ENCODE results near the gene AP3M1.
"Not testable (repeated sequence)": the region's sequence is repeated elsewhere in the genome, so short reads cannot be mapped to it uniquely, and the experiment has no call there.

Gene AP3M1, protein sequence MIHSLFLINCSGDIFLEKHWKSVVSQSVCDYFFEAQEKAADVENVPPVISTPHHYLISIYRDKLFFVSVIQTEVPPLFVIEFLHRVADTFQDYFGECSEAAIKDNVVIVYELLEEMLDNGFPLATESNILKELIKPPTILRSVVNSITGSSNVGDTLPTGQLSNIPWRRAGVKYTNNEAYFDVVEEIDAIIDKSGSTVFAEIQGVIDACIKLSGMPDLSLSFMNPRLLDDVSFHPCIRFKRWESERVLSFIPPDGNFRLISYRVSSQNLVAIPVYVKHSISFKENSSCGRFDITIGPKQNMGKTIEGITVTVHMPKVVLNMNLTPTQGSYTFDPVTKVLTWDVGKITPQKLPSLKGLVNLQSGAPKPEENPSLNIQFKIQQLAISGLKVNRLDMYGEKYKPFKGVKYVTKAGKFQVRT

DNA sequence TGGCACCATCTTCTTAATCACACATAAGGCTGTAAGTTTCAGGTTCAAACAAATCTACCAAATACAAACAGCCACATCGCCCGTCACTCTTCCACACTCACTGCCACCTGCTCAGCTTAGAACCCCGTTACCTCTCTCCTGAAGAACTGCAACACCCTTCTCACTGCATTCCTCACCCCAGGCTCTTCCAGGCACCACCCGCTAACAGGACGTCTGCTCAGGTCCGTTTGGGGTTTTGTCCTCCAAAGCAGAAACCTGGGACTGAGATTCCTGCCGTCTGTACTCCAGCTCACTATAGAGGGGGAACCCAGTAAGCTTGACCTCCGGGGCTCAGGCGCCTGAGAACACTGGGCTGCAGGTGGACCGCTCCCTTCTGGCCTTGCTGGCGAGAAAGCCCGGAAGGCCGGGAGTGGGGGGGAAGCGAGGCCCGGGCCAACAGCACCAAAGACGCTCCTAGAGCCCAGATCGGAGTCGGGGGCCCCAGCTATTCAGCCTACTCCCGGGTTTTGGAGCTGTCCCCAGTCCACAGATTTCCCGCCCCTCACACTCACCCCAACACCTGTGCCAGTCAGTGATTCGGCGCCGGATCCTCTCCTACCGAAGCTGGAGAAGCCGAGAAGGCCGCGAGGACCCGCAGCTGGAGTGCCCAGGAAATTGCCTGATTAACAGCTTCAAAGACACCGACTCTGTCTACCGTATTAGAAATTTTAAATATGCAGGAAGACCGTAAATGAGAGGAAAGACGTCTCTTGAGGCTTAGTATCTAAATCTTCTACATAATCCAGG is at the start of gene AP3M1:
AP3M1 (minus strand) TSS at position 625 of the 786 bp plus-strand sequence. CDS start 12,449 bp downstream, outside the sequence.
- DNase-seq (ENCODE audit: low read depth in 3 of 3), result peak; percentile 62 to 77 (median 77)

DNA sequence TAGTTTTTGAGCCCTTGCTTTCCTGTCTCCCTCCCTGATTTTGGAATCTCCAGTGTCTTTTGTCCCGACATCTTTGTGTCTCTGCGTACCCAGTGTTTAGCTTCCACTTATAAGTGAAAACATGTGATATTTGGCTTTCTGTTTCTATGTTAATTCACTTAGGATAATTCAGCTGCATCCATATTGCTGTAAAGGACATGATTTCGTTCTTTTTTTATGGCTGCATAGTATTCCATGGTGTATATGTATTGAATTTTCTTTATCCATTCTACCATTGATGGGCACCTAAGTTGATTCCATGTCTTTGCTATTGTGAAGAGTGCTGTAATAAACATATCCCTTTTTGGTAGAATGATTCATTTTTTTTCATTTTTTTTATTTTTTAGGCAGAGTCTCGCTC is 48.7 kb upstream of the AP3M1 start:
- no peak for DNase-seq (ENCODE audit: low read depth in 3 of 3)

DNA sequence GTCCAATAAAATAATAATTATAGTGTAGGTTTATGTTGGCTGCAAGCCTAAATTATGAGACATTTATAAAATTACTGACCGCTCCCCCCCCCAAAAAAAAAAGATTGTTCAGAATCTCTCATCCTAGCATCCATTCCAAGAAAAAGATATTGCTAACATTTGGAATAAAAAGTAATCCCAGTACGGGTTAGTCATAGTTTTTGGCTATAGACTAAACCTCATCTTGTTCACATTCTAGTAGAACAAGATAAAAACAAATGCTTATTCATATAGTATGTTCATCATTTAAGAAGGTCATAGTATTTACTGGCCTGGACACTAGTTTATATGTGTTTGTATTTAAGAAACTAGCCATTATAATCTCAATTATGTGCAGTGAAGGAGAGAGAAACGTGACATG is 44.4 kb upstream of the AP3M1 start:
- no peak for DNase-seq (ENCODE audit: low read depth in 3 of 3)

DNA sequence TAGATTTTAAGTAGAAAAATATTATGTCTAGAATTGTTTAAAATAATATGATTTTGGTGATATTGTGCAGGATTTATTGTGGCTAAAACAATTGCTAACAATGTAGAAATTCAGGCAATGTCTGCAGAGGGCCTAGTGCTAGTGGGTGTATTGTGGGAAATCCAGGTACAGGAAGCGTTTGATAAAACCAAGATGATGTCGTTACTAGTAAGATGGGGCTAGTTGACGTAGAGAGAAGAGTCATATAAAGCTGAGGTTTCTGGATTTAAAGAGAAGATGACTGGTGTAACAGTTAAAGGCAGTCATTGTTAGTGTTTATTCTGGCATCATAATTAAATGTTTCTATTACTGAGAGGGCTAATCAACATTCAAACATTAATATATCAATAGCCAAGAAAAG is 43.9 kb upstream of the AP3M1 start:
- DNase-seq (ENCODE audit: low read depth in 3 of 3), result no peak

DNA sequence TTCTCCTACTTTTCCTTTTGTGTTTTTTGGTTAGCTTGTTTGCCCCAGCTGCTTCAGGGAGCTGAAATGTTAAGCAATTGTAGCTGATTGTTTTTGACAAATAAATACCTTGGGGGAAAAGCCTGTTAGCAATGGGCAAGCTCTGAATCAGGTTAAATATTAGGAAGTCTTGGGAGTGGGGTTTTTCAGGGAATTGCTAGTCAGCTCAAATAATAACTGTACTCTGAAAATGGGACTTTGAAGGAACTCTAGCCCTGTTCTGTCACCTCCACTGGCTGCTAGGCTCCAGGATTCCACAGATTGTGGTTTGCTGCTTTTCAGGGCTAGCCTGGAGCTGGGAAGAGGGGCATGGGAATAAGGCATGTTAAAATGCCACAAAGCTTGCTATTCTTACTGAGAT is 39.9 kb upstream of the AP3M1 start:
- DNase-seq (ENCODE audit: low read depth in 3 of 3), result no peak

DNA sequence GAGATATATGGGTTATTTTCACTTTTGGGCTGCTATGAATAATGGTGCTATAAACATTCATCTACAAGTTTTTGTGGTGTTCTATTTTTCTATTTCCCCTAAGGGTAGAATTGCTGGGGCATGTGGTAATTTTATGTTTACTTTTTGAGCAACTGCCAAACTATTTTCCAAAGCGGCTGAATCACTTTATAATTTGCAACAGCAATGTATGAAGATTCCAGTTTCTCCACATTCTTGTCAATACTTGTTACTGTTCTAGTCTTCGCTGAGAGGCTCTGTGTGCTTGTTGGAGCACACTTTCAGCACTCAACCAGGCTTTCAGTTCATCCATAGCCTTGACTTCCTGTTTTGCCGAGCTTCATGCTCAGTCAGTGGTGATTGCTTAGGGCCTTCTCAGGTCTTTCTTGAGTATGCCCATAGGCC is 39.4 kb upstream of the AP3M1 start:
- DNase-seq (ENCODE audit: low read depth in 3 of 3), result no peak

DNA sequence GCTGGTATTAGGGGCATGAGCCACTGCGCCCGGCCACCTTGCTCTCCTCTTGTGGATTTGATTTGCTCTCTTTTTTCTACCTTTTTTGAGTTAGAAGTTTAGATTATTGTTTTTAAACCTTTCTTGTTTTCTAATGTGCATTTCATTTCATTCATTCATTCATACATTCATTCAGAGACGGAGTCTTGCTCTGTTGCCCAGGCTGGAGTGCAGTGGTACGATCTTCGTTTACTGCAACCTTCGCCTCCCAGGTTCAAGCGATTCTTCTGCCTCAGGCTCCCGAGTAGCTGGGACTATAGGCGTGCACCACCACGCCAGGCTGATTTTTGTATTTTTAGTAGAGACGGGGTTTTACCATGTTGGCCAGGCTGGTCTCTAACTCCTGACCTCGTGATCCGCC is 38.0 kb upstream of the AP3M1 start:
- not testable (repeated sequence) for DNase-seq (ENCODE audit: low read depth in 3 of 3)

DNA sequence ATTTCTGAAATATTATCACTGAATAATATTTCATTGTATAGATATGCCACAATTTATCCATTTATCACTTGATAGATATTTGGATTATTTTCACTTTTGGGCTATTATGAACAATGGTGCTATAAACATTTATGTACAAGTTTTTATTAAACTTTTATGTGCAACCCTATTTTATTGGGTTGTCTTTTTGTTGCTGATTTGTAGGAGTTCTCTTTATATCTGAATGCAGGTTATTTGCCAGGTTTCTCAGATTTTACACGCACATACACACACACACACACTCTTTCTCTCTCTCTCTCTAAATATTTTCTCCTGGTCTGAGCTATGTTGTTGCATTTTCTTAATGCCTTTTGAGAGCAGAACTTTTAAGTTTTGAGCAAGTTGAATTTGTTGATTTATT is 36.6 kb upstream of the AP3M1 start:
- DNase-seq (ENCODE audit: low read depth in 3 of 3), result no peak

DNA sequence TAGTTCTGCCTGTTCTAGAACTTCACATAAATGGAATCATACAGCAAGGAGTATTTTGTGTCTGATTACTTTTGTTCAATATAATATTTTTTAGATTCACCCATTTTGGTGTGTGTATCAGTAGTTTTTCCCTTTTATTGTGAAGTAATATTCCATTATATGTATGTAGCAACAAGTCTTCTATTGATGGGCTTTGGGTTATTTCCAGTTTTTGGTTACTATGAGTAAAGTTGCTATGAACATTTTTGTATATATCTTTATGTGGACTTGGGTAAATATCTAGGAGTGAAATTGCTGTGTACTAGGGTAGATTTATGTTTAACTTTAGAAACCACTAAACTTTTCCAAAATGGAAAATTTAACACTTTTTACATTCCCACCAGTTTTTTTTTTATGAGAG is 36.0 kb upstream of the AP3M1 start:
- no peak for DNase-seq (ENCODE audit: low read depth in 3 of 3)

DNA sequence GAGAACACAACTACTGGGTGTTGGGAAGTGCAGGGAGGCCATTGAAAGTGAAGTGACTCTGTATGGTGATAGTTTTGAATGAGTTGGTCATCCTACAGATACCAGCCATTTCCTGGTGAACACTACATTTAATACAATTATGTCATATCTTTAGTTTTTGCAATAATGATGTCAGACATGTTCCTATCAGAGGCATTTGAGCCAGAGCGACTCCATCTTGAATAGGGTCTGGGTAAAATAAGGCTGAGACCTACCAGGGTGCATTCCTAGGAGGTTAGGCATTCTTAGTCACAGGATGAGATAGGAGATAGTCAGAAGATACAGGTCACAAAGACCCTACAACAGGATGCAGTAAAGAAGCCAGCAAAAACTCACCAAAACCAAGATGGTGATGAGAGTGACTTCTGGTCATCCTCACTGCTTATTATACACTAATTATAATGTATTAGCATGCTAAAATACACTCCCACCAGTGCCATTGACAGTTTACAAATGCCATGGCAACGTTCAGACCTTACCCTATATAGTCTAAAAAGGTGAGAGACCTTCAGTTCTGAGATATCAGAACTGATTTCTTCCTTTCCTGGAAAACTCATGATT is 28.6 kb upstream of the AP3M1 start:
- no peak for DNase-seq (ENCODE audit: low read depth in 3 of 3)

DNA sequence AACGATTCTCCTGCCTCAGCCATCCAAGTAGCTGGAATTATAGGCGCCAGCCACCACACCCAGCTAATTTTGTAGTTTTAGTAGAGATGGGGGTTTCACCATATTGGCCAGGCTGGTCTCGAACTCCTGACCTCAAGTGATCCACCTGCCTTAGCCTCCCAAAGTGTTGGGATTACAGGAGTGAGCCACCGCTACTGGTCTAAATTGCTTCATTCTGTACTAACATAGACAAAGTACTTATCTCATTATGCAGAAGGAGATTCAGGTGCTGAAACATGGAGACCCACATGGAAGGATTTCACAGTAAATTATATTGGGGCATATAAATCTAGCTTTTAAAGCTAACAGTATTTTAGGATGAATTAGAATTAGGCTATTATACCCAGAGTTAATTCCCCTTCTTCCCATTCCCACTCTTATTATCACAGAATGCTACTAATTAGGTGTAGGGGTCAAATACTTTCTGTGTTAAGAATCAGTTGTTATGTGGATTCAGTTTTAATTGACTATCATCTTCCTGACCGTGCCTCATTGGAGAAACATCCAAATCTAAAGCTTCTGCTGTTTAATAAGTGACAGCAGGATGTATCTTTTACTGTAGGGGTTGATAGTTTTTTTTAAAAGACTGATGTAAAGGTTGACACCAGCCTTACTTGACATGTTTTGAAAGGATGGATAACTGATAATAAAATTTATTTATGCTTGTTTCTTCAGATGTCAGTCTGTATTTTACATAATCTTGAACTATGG is 27.6 kb upstream of the AP3M1 start:
- no peak for DNase-seq (ENCODE audit: low read depth in 3 of 3)

DNA sequence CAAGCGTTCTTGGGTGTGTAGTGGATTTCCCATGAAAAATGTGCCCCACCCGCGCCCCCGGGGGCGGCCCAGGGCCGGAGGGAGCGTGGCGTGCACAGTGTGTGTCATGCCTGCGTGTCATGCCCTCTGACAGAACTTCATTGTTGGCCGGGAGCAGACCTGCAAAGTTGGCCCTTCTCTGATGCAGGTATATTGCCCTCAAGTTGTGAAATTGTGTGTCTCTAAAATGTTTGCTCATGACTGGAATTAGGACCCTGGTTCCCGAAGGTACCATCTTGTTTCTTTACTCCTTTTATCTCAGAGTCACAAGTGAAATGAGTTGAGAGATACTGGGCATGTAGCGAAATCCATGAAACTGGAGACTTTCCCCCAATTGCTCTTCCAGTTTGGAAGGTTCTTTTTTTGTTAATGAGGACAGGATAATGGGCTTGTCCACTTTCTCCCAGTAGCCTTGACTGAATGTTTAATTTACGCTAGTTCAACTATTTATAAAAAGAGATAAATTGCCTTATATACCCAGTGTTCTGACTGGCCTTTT is 26.6 kb upstream of the AP3M1 start:
- peak; percentile 7 to 40 (median 30) for DNase-seq (ENCODE audit: low read depth in 3 of 3)

DNA sequence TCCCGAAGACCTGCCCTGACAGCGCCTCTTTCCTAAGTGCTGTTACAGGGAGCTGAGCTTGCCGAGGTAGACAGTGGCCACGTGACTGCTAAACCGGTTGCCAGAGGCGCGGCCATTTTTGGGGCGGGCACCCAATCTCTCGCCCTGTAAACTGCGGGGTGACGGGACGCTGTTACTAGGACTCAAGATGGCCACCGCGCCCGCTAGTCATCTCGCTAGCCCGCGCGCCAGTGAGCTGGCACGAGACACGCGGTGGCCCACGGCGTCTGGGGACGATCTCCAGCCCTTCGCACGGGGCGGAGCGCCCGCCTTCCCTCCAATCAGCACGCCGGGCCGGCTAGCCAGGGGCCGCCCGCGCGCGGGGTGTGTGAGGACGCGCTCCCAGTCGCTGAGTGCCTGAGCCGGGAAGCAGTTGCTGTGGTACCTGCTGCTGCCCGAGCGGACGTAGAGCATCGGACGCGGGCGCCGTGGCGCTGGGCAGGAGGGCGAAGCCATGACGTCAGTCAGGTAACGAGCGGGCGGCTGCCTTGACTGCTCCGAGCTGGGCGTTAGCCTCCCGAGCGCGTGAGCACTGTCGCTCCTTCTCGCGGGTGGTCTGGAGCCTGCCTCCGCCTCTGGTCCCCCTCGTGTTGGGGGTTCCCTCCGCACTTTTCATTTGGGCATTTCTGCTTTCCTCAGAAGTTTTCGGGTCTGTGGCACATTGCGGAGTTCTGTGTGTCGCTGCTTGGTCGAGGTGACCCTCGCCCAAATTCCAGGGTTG is 25.9 kb upstream of the AP3M1 start:
- DNase-seq (ENCODE audit: low read depth in 3 of 3), result peak; percentile 93 to 96 (median 94)

DNA sequence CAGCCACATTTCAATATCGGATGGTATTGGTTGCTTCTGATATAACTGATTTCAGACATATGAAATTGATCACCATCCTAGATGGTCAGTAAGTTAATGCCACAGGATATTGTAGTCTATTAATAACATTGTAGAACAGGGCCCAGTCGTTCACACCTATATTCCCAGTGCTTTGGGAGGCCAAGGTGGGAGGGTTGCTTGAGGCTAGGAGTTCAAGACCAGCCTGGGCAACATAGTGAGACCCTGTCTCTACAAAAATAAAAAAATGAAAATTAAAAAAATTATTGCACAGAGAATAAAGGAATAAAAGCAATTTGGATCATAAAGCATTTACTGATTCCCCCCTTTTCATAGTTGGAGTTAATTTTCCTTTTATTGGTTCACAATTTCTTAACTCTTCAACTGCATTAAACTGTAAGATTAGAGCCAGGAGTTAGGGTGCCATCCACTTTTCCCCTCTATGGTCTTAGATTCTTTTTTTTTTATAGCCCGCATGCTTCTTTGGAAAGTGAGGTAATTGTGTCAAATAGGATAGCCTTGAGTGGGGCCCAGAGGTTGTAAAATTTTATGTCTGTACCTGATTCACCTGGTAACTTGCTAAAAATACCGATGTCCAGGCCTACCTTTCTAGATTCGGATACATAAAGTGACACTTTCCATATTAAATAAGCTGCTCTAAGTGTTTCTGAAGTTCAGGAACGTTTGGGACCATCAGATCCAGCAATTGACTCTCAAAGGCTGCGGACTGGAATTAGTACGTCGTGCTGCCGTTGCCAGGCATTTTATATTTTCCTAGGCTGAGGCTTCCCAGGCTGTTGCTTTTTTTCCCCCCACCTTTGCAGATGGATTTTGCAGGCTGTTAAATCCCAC is 25.1 kb upstream of the AP3M1 start:
- no peak for DNase-seq (ENCODE audit: low read depth in 3 of 3)

DNA sequence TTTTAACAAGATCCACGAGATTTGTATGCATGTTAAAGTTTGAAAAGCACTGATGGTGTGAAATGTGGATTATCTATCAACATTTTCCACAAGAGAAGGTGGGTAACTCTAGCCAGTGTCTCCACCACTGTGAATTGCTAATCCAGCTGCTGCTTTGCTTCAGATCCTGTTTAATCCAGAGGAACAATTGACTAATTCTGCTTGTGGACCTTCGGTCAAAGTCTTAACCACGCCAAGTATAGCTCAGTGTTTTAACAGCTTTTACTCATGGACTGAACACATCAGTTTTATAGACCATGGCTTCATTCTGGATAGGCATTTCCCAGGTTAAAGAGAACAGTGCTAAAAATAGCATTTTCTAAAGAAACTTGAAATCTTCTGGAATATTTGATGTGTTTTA is 23.9 kb upstream of the AP3M1 start:
- no peak for DNase-seq (ENCODE audit: low read depth in 3 of 3)

DNA sequence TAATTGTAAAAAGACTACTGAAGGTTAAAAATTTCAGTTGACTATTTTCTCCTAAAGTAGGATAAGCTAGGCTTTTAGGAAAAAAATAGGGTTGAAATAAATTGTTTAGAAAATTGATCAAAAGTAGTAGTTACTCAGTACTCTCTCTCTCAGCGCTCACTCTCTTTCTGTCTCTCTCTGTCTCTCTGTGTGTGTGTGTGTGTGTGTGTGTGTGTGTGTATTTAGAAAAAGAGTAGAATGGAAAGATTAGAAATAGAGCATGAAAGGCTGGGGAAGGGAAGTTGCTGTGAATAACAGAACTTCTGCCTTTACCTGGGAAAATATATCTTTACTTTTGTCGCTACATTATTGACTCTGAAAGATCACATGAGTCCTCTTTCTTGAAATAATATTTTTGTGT is 21.0 kb upstream of the AP3M1 start:
- no peak for DNase-seq (ENCODE audit: low read depth in 3 of 3)

DNA sequence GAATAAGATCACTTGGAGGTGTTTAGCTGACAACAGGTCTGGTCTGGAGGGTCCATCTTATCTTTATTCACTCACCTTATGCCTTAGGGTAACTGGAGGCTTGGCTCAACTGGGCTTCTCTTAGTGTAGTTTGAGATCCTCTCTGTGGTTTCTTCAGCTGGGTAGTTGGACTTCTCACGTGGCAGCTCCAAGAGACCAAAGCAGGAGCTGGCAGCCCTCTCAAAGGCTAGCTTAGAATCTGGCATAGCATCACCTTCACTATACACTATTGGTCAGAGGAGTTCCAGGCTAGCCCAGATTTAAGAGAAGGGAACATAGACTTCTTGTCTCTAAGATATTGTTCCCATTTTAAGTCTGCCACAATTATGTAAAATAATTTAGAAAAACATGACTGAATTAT is 16.8 kb upstream of the AP3M1 start:
- no peak for DNase-seq (ENCODE audit: low read depth in 3 of 3)

DNA sequence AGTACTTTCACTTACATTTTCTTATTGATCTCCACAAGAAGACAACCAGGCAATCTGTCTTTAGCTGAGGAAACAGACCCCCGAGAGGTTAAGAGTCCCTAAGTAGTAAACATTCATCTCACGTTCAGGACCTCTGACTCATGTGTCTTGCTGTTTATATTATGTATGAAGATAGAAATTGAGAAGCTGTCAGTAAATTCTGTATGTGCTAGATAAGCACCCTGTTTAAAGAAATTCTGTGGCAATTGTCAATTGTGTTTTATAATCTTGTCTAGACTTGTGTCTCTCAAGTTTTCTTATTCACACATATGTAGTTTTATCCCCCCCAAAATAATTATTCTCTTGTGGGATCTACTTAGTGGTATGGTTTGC is 14.9 kb upstream of the AP3M1 start:
- no peak for DNase-seq (ENCODE audit: low read depth in 3 of 3)

DNA sequence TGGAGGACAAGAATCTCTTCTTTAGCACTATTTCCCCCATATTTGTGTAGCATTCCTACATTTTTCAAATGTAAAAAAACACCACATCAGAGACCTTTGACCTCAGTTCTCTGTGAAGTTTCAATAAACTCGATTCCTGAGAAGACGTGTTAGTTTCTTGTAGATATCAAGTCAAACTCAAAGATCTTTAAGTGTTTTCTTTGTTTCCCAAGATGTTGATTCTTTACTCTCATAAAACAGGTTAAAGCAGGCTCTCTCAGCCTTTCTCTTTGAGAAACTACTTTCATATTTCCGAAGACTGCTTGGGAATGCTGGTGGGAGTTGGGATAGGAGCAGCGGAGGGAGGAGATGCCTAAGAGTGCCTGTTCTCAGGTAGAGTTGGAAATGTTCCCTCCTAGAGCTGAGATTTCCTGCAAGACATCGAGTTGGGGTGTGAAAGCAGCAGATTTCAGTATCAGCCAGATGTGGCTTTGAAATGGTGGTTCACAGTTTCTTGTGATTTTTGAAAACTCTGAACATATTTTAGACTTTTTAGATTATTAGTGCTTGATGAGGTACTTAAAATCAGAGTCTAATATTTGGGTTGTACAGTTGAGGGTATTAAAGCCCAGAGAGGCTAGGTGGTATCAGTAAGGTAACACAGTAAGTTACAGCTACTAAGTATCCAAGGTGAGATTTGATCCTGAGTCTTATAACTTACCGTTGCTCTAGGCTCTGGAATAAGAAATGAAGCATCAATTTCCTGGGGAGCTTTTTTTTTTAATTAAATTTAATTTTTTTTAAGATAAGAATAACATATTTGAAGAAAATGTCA is 14.3 kb upstream of the AP3M1 start:
- no peak for DNase-seq (ENCODE audit: low read depth in 3 of 3)
